ENCODE data around the gene SPAG17. TPM values are rescaled to one million over a fixed set of nuclear protein-coding genes. Genes with fewer than 3 reads are reported as not detected.

Gene SPAG17
- total RNA-seq, 1 donor: 3.3 TPM

DNA sequence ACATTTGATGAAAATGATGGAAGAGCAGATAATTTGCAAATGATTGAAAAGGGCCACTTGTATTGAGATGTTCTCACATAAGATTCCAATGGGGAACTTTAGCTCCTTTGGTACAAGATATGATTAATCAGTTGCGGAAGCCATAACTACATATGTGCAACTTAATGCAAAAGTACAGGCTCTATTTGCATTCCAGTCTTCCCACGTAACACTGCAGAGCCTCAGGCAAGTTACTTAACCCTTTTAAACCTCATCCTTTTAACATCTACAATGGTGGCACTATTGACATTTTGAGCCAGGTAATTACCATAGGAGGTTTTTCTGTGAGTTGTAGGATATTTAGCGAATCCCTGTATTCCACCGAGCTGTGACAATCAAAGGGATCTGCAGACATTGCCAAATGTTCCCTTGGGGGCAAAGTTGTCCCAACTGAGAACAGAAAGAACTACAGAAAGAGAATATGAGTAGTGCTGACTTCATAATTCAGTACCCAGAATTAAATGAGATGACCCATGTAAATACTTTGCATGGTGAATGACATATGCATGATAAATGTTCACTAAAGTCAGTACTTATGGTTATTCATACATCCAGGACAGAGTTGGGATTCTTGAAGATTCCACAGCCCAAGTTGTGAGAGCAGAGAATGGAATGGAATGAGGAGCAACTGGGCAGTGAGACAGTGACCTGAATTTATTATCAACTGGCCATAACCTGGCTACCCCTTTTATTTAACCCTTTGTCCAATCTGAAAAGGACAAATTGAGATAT, 62.6 kb downstream of the SPAG17 start:
- H3K4me2 ChIP-seq (ENCODE audit: insufficient read depth, low read length): no peak overlapping the region
- H3K4me1 ChIP-seq (ENCODE audit: insufficient read depth, low read length): peaks cover 5% of the 10 kb centered on the region
- H3K27ac ChIP-seq (ENCODE audit: low read depth, low read length): no peak overlapping the region
- no peak for DNase-seq (ENCODE audit: insufficient read length, low spot score, missing footprints)
- H3K9me3 ChIP-seq (ENCODE audit: low read depth, low read length): no peaks in the 10 kb centered on the region
- no peaks in the 10 kb centered on the region for H3K36me3 ChIP-seq (ENCODE audit: insufficient read depth, low read length)
- H3K27me3 ChIP-seq (ENCODE audit: insufficient read depth, low read length): no peaks in the 10 kb centered on the region
- H3K79me2 ChIP-seq (ENCODE audit: insufficient read depth, low read length): no peaks in the 10 kb centered on the region
- TF ChIP-seq, protein P1, sequence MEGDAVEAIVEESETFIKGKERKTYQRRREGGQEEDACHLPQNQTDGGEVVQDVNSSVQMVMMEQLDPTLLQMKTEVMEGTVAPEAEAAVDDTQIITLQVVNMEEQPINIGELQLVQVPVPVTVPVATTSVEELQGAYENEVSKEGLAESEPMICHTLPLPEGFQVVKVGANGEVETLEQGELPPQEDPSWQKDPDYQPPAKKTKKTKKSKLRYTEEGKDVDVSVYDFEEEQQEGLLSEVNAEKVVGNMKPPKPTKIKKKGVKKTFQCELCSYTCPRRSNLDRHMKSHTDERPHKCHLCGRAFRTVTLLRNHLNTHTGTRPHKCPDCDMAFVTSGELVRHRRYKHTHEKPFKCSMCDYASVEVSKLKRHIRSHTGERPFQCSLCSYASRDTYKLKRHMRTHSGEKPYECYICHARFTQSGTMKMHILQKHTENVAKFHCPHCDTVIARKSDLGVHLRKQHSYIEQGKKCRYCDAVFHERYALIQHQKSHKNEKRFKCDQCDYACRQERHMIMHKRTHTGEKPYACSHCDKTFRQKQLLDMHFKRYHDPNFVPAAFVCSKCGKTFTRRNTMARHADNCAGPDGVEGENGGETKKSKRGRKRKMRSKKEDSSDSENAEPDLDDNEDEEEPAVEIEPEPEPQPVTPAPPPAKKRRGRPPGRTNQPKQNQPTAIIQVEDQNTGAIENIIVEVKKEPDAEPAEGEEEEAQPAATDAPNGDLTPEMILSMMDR (IDR thresholded peaks at IDR 0.05; ENCODE audit: extremely low read depth, low read depth, low read length): no peak
- H2AFZ ChIP-seq (ENCODE audit: low read length): no peak overlapping the region
- no peaks in the 10 kb centered on the region for H4K20me1 ChIP-seq (ENCODE audit: insufficient read depth, low read length)
- no peak overlapping the region for H3K4me3 ChIP-seq (ENCODE audit: insufficient read depth, low read length)

DNA sequence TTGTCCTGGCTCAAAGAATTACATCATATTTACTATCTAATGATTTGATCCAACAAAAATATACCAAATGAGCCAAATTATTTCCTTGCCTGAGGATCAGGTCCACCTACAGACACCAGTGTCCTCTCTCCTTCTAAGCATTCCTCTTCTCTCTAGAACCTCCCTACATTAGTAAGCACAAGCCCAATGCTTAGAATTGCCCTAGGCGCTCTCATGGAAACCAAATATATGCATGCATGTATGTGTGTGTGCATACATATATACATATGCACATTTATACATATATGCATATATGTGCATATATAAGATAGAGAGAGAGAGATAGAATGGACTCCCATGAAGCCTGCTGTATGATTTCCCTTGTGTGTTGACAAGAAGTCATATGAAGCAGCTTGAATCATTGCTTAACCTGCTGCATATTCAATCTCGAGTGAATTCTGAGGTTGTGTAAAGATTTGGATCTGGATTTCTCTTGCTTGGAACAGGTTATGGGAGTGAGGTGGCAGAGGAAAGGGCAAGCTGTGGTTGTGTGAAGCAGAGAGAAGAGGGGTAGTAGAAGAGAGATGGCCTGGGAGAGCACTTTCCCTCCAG, 66.1 kb downstream of the SPAG17 start:
- DNase-seq (ENCODE audit: insufficient read length, low spot score, missing footprints): no peak
- Histone ChIP-seq H3K4me3 (ENCODE audit: insufficient read depth, low read length) (no peak overlapping the region), H3K27ac (ENCODE audit: low read depth, low read length) (no peak overlapping the region), H3K36me3 (ENCODE audit: insufficient read depth, low read length) (no peaks in the 10 kb centered on the region), H2AFZ (ENCODE audit: low read length) (no peak overlapping the region), H3K27me3 (ENCODE audit: insufficient read depth, low read length) (no peaks in the 10 kb centered on the region), H3K79me2 (ENCODE audit: insufficient read depth, low read length) (no peaks in the 10 kb centered on the region), H3K4me2 (ENCODE audit: insufficient read depth, low read length) (no peak overlapping the region), H3K9me3 (ENCODE audit: low read depth, low read length) (no peaks in the 10 kb centered on the region), H3K4me1 (ENCODE audit: insufficient read depth, low read length) (peaks cover 28% of the 10 kb centered on the region), H4K20me1 (ENCODE audit: insufficient read depth, low read length) (no peaks in the 10 kb centered on the region)
- TF ChIP-seq, protein P1 (IDR thresholded peaks at IDR 0.05; ENCODE audit: extremely low read depth, low read depth, low read length): no peak

DNA sequence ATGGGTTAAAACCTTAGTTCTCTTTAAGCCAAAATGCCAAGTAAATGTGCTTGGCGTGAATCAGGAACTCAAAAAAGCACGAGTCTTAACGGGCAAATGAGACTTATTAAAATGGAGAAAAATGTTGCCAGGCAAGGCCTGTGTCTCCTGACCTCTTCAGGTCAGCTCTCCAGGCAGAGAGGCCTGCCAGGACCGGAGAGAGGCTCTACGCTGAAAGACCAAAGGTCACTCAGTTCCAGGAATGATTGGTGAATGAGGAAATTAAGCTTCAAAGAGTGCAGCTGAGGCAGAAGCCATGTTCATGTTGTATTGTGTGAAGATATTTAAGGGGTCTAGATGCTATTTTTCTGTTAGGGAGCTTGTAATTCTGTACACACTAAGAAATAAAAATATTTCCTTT, 66.6 kb downstream of the SPAG17 start:
- Histone ChIP-seq H3K79me2 (ENCODE audit: insufficient read depth, low read length) (no peaks in the 10 kb centered on the region), H3K4me3 (ENCODE audit: insufficient read depth, low read length) (no peak overlapping the region), H3K4me2 (ENCODE audit: insufficient read depth, low read length) (no peak overlapping the region), H2AFZ (ENCODE audit: low read length) (no peak overlapping the region), H3K9me3 (ENCODE audit: low read depth, low read length) (no peaks in the 10 kb centered on the region), H3K4me1 (ENCODE audit: insufficient read depth, low read length) (peaks cover 28% of the 10 kb centered on the region), H4K20me1 (ENCODE audit: insufficient read depth, low read length) (no peaks in the 10 kb centered on the region), H3K36me3 (ENCODE audit: insufficient read depth, low read length) (no peaks in the 10 kb centered on the region), H3K27ac (ENCODE audit: low read depth, low read length) (no peak overlapping the region), H3K27me3 (ENCODE audit: insufficient read depth, low read length) (no peaks in the 10 kb centered on the region)
- TF ChIP-seq, protein P1 (IDR thresholded peaks at IDR 0.05; ENCODE audit: extremely low read depth, low read depth, low read length): no peak
- DNase-seq (ENCODE audit: insufficient read length, low spot score, missing footprints): peak; percentile 26

DNA sequence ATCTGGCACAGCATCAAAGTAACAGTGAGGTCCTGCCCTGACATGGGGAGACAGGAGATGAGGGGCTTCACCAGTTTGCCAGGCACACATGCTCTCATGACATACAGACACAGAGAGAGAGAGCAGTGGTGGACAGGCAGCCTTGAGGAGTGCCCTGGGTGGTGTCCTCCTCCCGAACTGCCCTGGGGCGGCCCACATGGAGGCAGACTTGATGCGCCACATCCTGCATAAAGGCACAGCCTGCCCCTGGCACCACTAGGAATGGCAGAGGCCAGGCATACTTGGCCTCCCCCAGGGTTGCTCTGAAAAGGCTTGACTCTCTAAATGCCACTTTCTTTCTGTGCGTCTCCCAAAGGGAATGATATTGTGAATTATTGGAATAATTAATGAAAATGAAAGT, 67.5 kb downstream of the SPAG17 start:
- H3K9me3 ChIP-seq (ENCODE audit: low read depth, low read length): no peaks in the 10 kb centered on the region
- H3K36me3 ChIP-seq (ENCODE audit: insufficient read depth, low read length): no peaks in the 10 kb centered on the region
- no peak for DNase-seq (ENCODE audit: insufficient read length, low spot score, missing footprints)
- TF ChIP-seq, protein P1 (IDR thresholded peaks at IDR 0.05; ENCODE audit: extremely low read depth, low read depth, low read length): no peak
- H3K79me2 ChIP-seq (ENCODE audit: insufficient read depth, low read length): no peaks in the 10 kb centered on the region
- no peak overlapping the region for H3K4me3 ChIP-seq (ENCODE audit: insufficient read depth, low read length)
- no peak overlapping the region for H2AFZ ChIP-seq (ENCODE audit: low read length)
- no peak overlapping the region for H3K27ac ChIP-seq (ENCODE audit: low read depth, low read length)
- H3K4me1 ChIP-seq (ENCODE audit: insufficient read depth, low read length): peaks cover 33% of the 10 kb centered on the region
- H3K4me2 ChIP-seq (ENCODE audit: insufficient read depth, low read length): no peak overlapping the region
- H4K20me1 ChIP-seq (ENCODE audit: insufficient read depth, low read length): no peaks in the 10 kb centered on the region
- H3K27me3 ChIP-seq (ENCODE audit: insufficient read depth, low read length): no peaks in the 10 kb centered on the region
